Upper lobe of left lung (tissue), 6 donors: ENCODE results near the gene SRBD1. TPM values are rescaled to one million over a fixed set of nuclear protein-coding genes. Genes with fewer than 3 reads are reported as not detected.

Experiments
- ATAC-seq, 2 donors: fragments of 200-7000 bp; cut with Tn5 transposase; one replicate each; pipeline ENCODE4 v1.9.1; 2022; ENCODE audit warnings: mild to moderate bottlenecking in 2 of 2, moderate library complexity in 2 of 2; ENCODE audit not compliant: low FRiP score in 2 of 2
- DNase-seq, 2 donors: peaks; one replicate each; pipeline ENCODE4 v3.0.0-alpha.2; 2019 to 2020
- H3K27ac ChIP-seq, 4 donors: fragments of 200-600 bp; sonication (generic); one replicate each; pipeline ENCODE4 v1.5.1; 2016 to 2019
- H3K27me3 ChIP-seq, 4 donors: fragments of 200-600 bp; sonication (generic); one replicate each; pipeline ENCODE4 v1.5.1; 2017 to 2019
- H3K36me3 ChIP-seq, 4 donors: fragments of 200-600 bp; sonication (generic); one replicate each; pipeline ENCODE4 v1.5.1; 2016 to 2019
- H3K4me1 ChIP-seq, 4 donors: fragments of 200-600 bp; sonication (generic); one replicate each; pipeline ENCODE4 v1.5.1; 2018 to 2019
- H3K4me3 ChIP-seq, 4 donors: fragments of 200-600 bp; sonication (generic); one replicate each; pipeline ENCODE4 v1.5.1; 2017 to 2019; ENCODE audit warnings: mild to moderate bottlenecking in 2 of 4, moderate library complexity in 1 of 4
- H3K9me3 ChIP-seq, 4 donors: fragments of 200-600 bp; sonication (generic); one replicate each; pipeline ENCODE4 v1.5.1; 2018 to 2019
- CTCF ChIP-seq, 6 experiments: fragments of 450-650 bp in 4 of 6; fragments of 200-600 bp in 2 of 6; sonication (generic) in 2 of 6; IDR thresholded peaks; one replicate each; pipeline ENCODE4 v1.5.1; 2016 to 2019; ENCODE audit warnings: antibody characterized with exemption in 6 of 6
- EP300 ChIP-seq, 4 donors: sonication (generic); formaldehyde crosslinking; IDR thresholded peaks; one replicate each; pipeline ENCODE4 v1.5.1; 2017; ENCODE audit warnings: antibody characterized with exemption in 4 of 4, control low read depth in 2 of 4
- POLR2A ChIP-seq, 4 donors: fragments of 450-650 bp; IDR thresholded peaks; one replicate each; pipeline ENCODE4 v1.5.1; 2016 to 2017; ENCODE audit warnings: antibody characterized with exemption in 4 of 4, mild to moderate bottlenecking in 2 of 4
- POLR2AphosphoS5 ChIP-seq, 2 donors: sonication (generic); formaldehyde crosslinking; IDR thresholded peaks; one replicate each; pipeline ENCODE4 v1.5.1; 2017; ENCODE audit warnings: antibody characterized with exemption in 2 of 2
- WGBS, 2 donors: methylation state at CpG; one replicate each; pipeline ENCODE4 v1.1.5; 2017 to 2018; 5-methylcytosine and 5-hydroxymethylcytosine counted together
- total RNA-seq, 6 donors: library from RNA; depleted of rRNA in 4 of 6; stranded (reverse); fragments of >200 nt in 4 of 6; gene quantifications; one replicate each; pipeline versions ENCODE4 v1.1.0 to v1.2.1, GENCODE V29; 2016 to 2021
- donor health status: DM: no; HTN: no; CAD: no; lungs with moderate emphysema.
- donor health status: DM: no; HTN: yes; CAD: no; lungs with severe emphysema.

The SRBD1 gene
- total RNA-seq, 6 donors from 2014 or later = 16.4 to 38.3 (median 19.0) TPM

DNA sequence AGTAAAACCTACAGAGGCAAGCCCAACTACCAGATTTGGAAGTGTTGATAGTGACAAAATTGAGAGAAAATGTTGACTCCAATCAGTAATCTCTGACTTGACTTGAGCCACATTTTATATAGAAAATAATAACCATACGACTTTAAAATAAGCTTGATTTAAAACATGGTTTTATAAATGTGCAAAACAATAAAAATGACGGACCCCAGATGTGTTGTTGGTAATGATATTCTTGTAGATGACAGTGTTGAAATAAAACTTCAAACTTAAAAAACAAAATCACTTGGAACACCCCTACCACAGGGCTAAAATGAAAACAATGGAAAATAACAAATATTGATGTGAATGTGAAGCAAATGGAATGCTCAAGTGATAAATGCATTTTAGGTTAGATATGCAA is 188.1 kb downstream of the SRBD1 start:
- DNase-seq = no peak
- TF ChIP-seq POLR2AphosphoS5 (IDR thresholded peaks at IDR 0.05) (no peak), EP300 (IDR thresholded peaks at IDR 0.05) (no peak), CTCF (IDR thresholded peaks at IDR 0.05) (no peak), POLR2A (IDR thresholded peaks at IDR 0.05) (no peak)
- 84 to 92% methylated on average over 2 of the region's 2 CpGs for WGBS, 2 donors
- ATAC-seq = no peak
- Histone ChIP-seq H3K4me1 (no peaks in the 10 kb centered on the region), H3K27ac (no peak overlapping the region), H3K4me3 (no peak overlapping the region), H3K36me3 (peaks cover 0 to 8% (median 4%) of the 10 kb centered on the region in 4 donors), H3K27me3 (no peaks in the 10 kb centered on the region), H3K9me3 (no peaks in the 10 kb centered on the region)

DNA sequence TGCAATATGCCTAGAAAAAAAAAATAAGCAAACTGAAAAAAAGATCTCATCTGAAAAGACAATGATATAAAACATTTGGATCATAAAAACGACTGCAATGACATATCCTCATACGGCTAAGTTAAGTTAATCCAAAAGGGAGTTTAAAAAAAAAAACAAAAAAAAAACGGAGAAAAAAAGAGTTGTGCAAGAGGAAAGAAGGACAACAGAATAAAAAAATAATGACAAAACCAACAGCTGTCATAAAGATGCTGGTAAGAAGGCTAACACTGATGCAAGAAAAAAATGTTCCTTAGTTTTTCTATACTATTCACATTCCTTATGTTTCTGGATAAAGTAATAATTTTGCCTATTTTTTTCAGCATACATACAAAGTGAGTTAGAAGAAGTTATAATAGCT is 192.5 kb downstream of the SRBD1 start:
- WGBS, 2 donors = 65 to 80% methylated on average over 3 of the region's 3 CpGs
- ATAC-seq (no peak), DNase-seq (no peak)
- Histone ChIP-seq H3K27me3 (no peaks in the 10 kb centered on the region), H3K36me3 (peaks cover 0 to 22% (median 4%) of the 10 kb centered on the region in 4 donors), H3K4me1 (no peaks in the 10 kb centered on the region), H3K27ac (no peak overlapping the region), H3K9me3 (no peaks in the 10 kb centered on the region), H3K4me3 (no peak overlapping the region)
- no peak for TF ChIP-seq EP300 (IDR thresholded peaks at IDR 0.05)
- no peak for TF ChIP-seq POLR2AphosphoS5 (IDR thresholded peaks at IDR 0.05)
- TF ChIP-seq POLR2A (IDR thresholded peaks at IDR 0.05) = no peak
- no peak for TF ChIP-seq CTCF (IDR thresholded peaks at IDR 0.05)

DNA sequence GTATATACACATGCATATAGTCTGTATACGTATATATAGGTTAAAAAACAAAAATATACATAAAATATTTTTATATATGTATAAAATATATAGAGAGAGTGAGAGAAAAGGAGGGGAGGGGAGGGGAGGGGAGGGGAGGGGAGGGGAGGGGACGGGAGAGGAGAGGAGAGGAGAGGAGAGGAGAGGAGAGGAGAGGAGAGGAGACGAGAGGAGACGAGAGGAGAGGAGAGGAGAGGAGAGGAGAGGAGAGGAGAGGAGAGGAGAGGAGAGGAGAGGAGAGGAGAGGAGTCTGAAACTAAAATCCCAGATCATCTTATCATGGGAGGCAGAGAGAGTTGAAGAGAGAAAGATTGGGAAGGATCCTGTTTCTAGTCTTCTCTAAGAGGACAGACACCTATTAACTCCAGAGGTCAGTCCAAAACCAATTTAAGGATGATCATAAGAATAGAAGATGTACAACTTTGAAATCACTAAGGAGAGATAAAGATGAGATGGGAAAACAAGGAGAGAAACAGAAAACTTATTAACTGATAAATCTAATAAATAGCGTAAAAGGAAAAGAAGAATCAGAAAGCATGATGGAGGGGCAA is 195.4 kb downstream of the SRBD1 start:
- WGBS, 2 donors = 99 to 100% methylated on average over 2 to 4 of the region's 5 CpGs
- H3K4me3 ChIP-seq = no peak overlapping the region
- no peak for TF ChIP-seq CTCF (IDR thresholded peaks at IDR 0.05)
- no peak for TF ChIP-seq POLR2A (IDR thresholded peaks at IDR 0.05)
- no peak for TF ChIP-seq POLR2AphosphoS5 (IDR thresholded peaks at IDR 0.05)
- TF ChIP-seq EP300 (IDR thresholded peaks at IDR 0.05) = no peak
- H3K36me3 ChIP-seq = peaks cover 4 to 45% (median 5%) of the 10 kb centered on the region in 4 donors
- H3K4me1 ChIP-seq = no peaks in the 10 kb centered on the region
- ATAC-seq (no peak), DNase-seq (no peak)
- no peak overlapping the region for H3K27ac ChIP-seq
- no peaks in the 10 kb centered on the region for H3K27me3 ChIP-seq
- H3K9me3 ChIP-seq = no peaks in the 10 kb centered on the region

DNA sequence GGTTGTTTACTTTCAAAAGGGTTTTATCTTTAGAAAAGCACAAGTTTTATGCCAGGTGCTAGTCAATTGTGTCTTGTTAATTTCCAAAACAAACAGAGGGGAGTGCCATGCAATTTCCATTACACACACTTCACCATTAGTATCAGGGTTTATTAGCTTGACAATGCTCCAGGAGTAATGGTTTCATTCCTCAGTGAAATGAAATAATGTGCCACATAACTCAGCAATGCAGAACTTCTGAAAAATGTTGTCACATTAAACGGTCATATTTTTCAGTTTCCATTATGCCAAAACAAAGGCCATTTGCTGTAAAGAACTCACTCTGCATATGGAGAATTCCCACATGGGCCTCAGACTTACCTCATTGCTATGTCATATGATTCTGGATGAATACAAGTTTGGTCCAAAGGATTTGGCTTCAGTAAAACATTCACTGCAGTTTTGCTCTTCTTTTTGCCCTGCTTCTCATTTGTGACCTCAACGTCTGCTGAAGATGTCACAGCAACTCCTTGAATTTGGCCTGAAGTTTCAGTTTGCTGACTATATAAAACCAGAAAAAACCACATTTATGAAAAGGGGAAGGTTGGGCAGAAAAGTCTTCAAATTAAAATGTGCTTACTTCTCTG is 198.2 kb downstream of the SRBD1 start:
- Histone ChIP-seq H3K4me3 (no peak overlapping the region), H3K36me3 (peaks cover 0 to 43% (median 3%) of the 10 kb centered on the region in 4 donors), H3K27ac (no peak overlapping the region), H3K27me3 (no peaks in the 10 kb centered on the region), H3K9me3 (no peaks in the 10 kb centered on the region), H3K4me1 (no peaks in the 10 kb centered on the region)
- TF ChIP-seq POLR2A (IDR thresholded peaks at IDR 0.05) (no peak), CTCF (IDR thresholded peaks at IDR 0.05) (no peak), EP300 (IDR thresholded peaks at IDR 0.05) (no peak), POLR2AphosphoS5 (IDR thresholded peaks at IDR 0.05) (no peak)
- DNase-seq (no peak), ATAC-seq (no peak)
- 62 to 70% methylated on average over 2 of the region's 2 CpGs for WGBS, 2 donors

- DNase-seq (no peak), ATAC-seq (no peak)
- 91 to 95% methylated on average over 1 of the region's 1 CpG for WGBS, 2 donors
- no peak for TF ChIP-seq CTCF (IDR thresholded peaks at IDR 0.05)
- no peak for TF ChIP-seq EP300 (IDR thresholded peaks at IDR 0.05)
- no peak for TF ChIP-seq POLR2AphosphoS5 (IDR thresholded peaks at IDR 0.05)
- no peak for TF ChIP-seq POLR2A (IDR thresholded peaks at IDR 0.05)
- Histone ChIP-seq H3K27me3 (no peaks in the 10 kb centered on the region), H3K4me1 (no peaks in the 10 kb centered on the region), H3K36me3 (peaks cover 0 to 29% (median 3%) of the 10 kb centered on the region in 4 donors), H3K27ac (no peak overlapping the region), H3K4me3 (no peak overlapping the region), H3K9me3 (no peaks in the 10 kb centered on the region)
Measured at GRCh38 chr2:45409677-45410076, 201.4 kb downstream of the SRBD1 start.
